GM12801 (cell line): ENCODE data around the gene RENBP.

ENCODE experiments used
- TF ChIP-seq, protein P1 (sequence below): IDR thresholded peaks from one replicate; pipeline ENCODE4 v1.5.1; 2011; ENCODE audit warnings: control low read depth; ENCODE audit not compliant: insufficient read length; ENCODE audit errors: extremely low read depth

Gene RENBP

GRCh38 chrX:153984351-153985178 is 40.1 kb upstream of the RENBP start:
- TF ChIP-seq, protein P1, sequence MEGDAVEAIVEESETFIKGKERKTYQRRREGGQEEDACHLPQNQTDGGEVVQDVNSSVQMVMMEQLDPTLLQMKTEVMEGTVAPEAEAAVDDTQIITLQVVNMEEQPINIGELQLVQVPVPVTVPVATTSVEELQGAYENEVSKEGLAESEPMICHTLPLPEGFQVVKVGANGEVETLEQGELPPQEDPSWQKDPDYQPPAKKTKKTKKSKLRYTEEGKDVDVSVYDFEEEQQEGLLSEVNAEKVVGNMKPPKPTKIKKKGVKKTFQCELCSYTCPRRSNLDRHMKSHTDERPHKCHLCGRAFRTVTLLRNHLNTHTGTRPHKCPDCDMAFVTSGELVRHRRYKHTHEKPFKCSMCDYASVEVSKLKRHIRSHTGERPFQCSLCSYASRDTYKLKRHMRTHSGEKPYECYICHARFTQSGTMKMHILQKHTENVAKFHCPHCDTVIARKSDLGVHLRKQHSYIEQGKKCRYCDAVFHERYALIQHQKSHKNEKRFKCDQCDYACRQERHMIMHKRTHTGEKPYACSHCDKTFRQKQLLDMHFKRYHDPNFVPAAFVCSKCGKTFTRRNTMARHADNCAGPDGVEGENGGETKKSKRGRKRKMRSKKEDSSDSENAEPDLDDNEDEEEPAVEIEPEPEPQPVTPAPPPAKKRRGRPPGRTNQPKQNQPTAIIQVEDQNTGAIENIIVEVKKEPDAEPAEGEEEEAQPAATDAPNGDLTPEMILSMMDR, result no peak

DNA sequence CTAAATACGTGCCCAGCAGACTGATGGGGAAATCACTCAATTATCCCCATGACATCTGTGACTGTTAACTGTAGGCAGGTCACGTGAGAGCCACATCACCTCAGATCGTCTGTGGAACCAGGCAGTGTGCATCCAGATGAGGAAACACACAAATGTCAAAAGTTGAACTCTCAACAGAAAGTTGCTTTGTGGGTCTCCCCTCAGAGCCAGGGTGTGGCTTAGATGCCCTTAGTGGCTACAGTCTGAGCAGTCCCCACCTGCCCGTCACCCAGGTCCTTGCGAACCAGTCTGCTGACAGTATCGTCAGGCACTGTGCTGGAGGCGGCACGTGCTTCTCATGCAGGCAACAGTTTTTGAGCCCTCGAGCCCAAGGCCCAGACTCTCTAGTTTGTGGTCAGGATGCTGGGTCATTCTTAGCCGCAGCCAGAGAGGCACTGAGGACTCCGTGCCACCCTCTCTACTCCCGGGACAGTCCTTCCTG is 38.9 kb upstream of the RENBP start:
- TF ChIP-seq, protein P1, result no peak

- TF ChIP-seq, protein P1, result no peak
Observed at GRCh38 chrX:153981771-153982533, 37.5 kb upstream of the RENBP start.

GRCh38 chrX:153981231-153981630 is 36.8 kb upstream of the RENBP start:
- TF ChIP-seq, protein P1, result no peak

GRCh38 chrX:153974726-153975286 is 30.4 kb upstream of the RENBP start:
- TF ChIP-seq, protein P1, result no peak

DNA sequence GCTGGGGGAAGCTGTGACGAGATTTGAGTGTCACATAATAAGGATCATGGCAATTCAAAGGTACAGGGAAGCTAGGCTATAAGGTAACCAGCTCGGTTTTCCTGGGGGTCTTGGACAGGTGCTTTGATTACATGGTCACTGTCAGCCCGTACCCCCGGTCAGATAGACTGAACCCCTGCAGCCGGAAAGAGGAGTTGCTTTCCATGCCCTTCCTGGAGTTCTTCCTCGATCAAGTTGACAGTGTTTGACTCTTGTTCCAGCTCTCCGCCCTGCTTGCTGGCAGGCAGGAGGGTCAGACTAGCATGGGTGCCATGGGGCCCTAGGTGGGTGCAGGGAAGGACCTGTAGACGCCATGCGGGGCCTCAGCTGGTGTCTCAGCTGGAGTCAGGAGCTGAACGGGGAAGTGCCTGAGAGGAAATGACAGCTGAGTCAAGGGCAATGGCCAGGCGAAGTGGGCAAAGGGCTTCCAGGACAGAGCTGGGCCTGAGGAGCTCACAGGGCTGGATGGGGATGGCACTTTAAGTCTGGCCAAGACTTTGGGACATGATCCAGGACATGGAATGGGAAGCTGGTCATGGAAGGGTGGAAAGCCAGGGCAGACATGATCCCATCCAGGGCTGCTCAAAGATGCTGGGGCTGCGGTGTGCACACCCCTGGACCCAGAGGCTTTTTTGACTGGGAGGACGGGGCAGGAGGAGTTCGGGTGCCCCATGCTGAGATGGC is 29.7 kb upstream of the RENBP start:
- TF ChIP-seq, protein P1, result no peak
